Esophagus (tissue), 2 donors: ENCODE results near the gene CALCB. TPM values are rescaled to one million over a fixed set of nuclear protein-coding genes. Genes with fewer than 3 reads are reported as not detected.

Experiments used
- H3K27ac ChIP-seq, 2 donors: one replicate each; pipeline ENCODE4 v1.5.1; 2013; ENCODE audit warnings: low read depth in 2 of 2, mild to moderate bottlenecking in 2 of 2, inconsistent platforms in 1 of 2, low read length in 1 of 2, moderate library complexity in 1 of 2
- H3K27me3 ChIP-seq, 2 donors: one replicate each; pipeline ENCODE4 v1.6.1; 2013; ENCODE audit warnings: low read length in 2 of 2, control low read depth in 1 of 2, mild to moderate bottlenecking in 1 of 2; ENCODE audit not compliant: insufficient read depth in 2 of 2, control insufficient read depth in 1 of 2
- H3K36me3 ChIP-seq, 2 donors: one replicate each; pipeline ENCODE4 v1.6.1; 2013; ENCODE audit warnings: low read length in 1 of 2; ENCODE audit not compliant: control insufficient read depth in 2 of 2, insufficient read depth in 2 of 2
- H3K4me1 ChIP-seq, 2 donors: one replicate each; pipeline ENCODE4 v1.6.1; 2013; ENCODE audit warnings: low read length in 1 of 2; ENCODE audit not compliant: control insufficient read depth in 2 of 2, insufficient read depth in 2 of 2
- H3K4me3 ChIP-seq, 2 donors: one replicate each; pipeline ENCODE4 v1.5.1; 2013; ENCODE audit warnings: low read length in 2 of 2, mild to moderate bottlenecking in 2 of 2, low read depth in 1 of 2, moderate library complexity in 1 of 2
- H3K9me3 ChIP-seq, 2 donors: one replicate each; pipeline ENCODE4 v1.6.1; 2013; ENCODE audit warnings: mild to moderate bottlenecking in 2 of 2, low read depth in 1 of 2, low read length in 1 of 2, moderate library complexity in 1 of 2; ENCODE audit not compliant: control insufficient read depth in 2 of 2, insufficient read depth in 1 of 2
- WGBS, 2 donors: extraction: QIAGEN DNeasy Blood & Tissue Kit; methylation state at CpG; one replicate each; pipeline ENCODE4 v1.1.7; 2013; 5-methylcytosine and 5-hydroxymethylcytosine counted together
- polyA plus RNA-seq, 2 donors: library from polyadenylated mRNA; stranded (reverse); fragments of 200-250 nt; gene quantifications; one replicate each; pipeline ENCODE4 v1.2.3, GENCODE V29; 2013
- donor health status: healthy with polysubstance abuse.
- donor health status: Bipolar disorder and iron deficiency.

Gene CALCB
- polyA plus RNA-seq, 2 donors = 0.06 TPM; not detected in 1

GRCh38 chr11:15114501-15115475 lies 41.4 kb downstream of the CALCB start, which contains the start of gene INSC:
Gene INSC, plus strand, starts transcription at chr11:15114923. Its CDS starts 34,252 bp downstream, at chr11:15149175.
- Histone ChIP-seq H3K9me3 (no peaks in the 10 kb centered on the region), H3K4me3 (no peak within 1 kb of the TSS), H3K27ac (no peak within 1 kb of the TSS), H3K27me3 (peaks cover 0 to 6% of the 10 kb centered on the region in 2 donors), H3K4me1 (no peaks in the 10 kb centered on the region), H3K36me3 (no peaks in the 10 kb centered on the region)
- WGBS, 2 donors = 6 to 13% methylated on average over 35 to 50 of the region's 50 CpGs

- Histone ChIP-seq H3K36me3 (no peaks in the 10 kb centered on the region), H3K27ac (no peak overlapping the region), H3K9me3 (no peaks in the 10 kb centered on the region), H3K4me1 (no peaks in the 10 kb centered on the region), H3K27me3 (peaks cover 0 to 6% of the 10 kb centered on the region in 2 donors), H3K4me3 (no peak overlapping the region)
- 91 to 96% methylated on average over 5 of the region's 5 CpGs for WGBS, 2 donors
These were observed 42.3 kb downstream of the CALCB start for GRCh38 chr11:15115686-15116085.

- Histone ChIP-seq H3K9me3 (no peaks in the 10 kb centered on the region), H3K27me3 (peaks cover 0 to 6% of the 10 kb centered on the region in 2 donors), H3K4me3 (no peak overlapping the region), H3K27ac (no peak overlapping the region), H3K36me3 (no peaks in the 10 kb centered on the region), H3K4me1 (no peaks in the 10 kb centered on the region)
- WGBS, 2 donors = 77 to 78% methylated on average over 4 of the region's 4 CpGs
These were observed 44.4 kb downstream of the CALCB start for GRCh38 chr11:15117751-15118150.

GRCh38 chr11:15118431-15118830 lies 45.0 kb downstream of the CALCB start:
- Histone ChIP-seq H3K27me3 (peaks cover 0 to 6% of the 10 kb centered on the region in 2 donors), H3K27ac (no peak overlapping the region), H3K4me3 (no peak overlapping the region), H3K36me3 (no peaks in the 10 kb centered on the region), H3K4me1 (no peaks in the 10 kb centered on the region), H3K9me3 (no peaks in the 10 kb centered on the region)

- WGBS, 2 donors = 73 to 74% methylated on average over 4 of the region's 4 CpGs
- no peaks in the 10 kb centered on the region for H3K9me3 ChIP-seq
- H3K27me3 ChIP-seq = peaks cover 0 to 4% of the 10 kb centered on the region in 2 donors
- H3K27ac ChIP-seq = no peak overlapping the region
- no peak overlapping the region for H3K4me3 ChIP-seq
- no peaks in the 10 kb centered on the region for H3K4me1 ChIP-seq
- no peaks in the 10 kb centered on the region for H3K36me3 ChIP-seq
These were observed 46.0 kb downstream of the CALCB start for GRCh38 chr11:15119352-15119751.

- H3K4me1 ChIP-seq = no peaks in the 10 kb centered on the region
- peaks cover 0 to 2% of the 10 kb centered on the region in 2 donors for H3K27me3 ChIP-seq
- 33 to 69% methylated on average over 1 of the region's 1 CpG for WGBS, 2 donors
- no peak overlapping the region for H3K27ac ChIP-seq
- no peaks in the 10 kb centered on the region for H3K9me3 ChIP-seq
- no peak overlapping the region for H3K4me3 ChIP-seq
- H3K36me3 ChIP-seq = no peaks in the 10 kb centered on the region
These were observed 46.4 kb downstream of the CALCB start for GRCh38 chr11:15119826-15120225.

- no peaks in the 10 kb centered on the region for H3K36me3 ChIP-seq
- 68 to 74% methylated on average over 1 of the region's 1 CpG for WGBS, 2 donors
These were observed 50.5 kb downstream of the CALCB start for GRCh38 chr11:15123849-15124248.

GRCh38 chr11:15124528-15124927 lies 51.1 kb downstream of the CALCB start:
- WGBS, 2 donors = 60 to 68% methylated on average over 2 of the region's 2 CpGs
- Histone ChIP-seq H3K4me1 (no peaks in the 10 kb centered on the region), H3K27me3 (no peaks in the 10 kb centered on the region), H3K4me3 (no peak overlapping the region), H3K36me3 (no peaks in the 10 kb centered on the region), H3K9me3 (no peaks in the 10 kb centered on the region), H3K27ac (no peak overlapping the region)

More at GRCh38 chr11:15123849-15124248, 50.5 kb downstream of the CALCB start:
- no peaks in the 10 kb centered on the region for H3K4me1 ChIP-seq
- H3K27me3 ChIP-seq = no peaks in the 10 kb centered on the region
- H3K27ac ChIP-seq = no peak overlapping the region
- no peak overlapping the region for H3K4me3 ChIP-seq
- no peaks in the 10 kb centered on the region for H3K9me3 ChIP-seq

- Histone ChIP-seq H3K27me3 (no peaks in the 10 kb centered on the region), H3K27ac (no peak overlapping the region), H3K4me1 (no peaks in the 10 kb centered on the region), H3K9me3 (no peaks in the 10 kb centered on the region), H3K4me3 (no peak overlapping the region), H3K36me3 (no peaks in the 10 kb centered on the region)
- WGBS, 2 donors = 76 to 78% methylated on average over 6 of the region's 6 CpGs
These were observed 53.9 kb downstream of the CALCB start for GRCh38 chr11:15127341-15127740.
